DND-41 (cell line): ENCODE measurements around the gene ROGDI.

Experiments
- ATAC-seq: fragments of 200-7000 bp; cut with Tn5 transposase; 3 replicates; pipeline ENCODE4 v1.9.1; 2021; ENCODE audit warnings: low read depth; ENCODE audit not compliant: insufficient read depth
- DNase-seq: peaks from one replicate; pipeline ENCODE4 v3.0.0-alpha.2; 2020
- H2AFZ ChIP-seq: 2 replicates; pipeline ENCODE4 v1.6.0; 2012; ENCODE audit warnings: low read depth, low read length
- H3K27ac ChIP-seq: 2 replicates; pipeline ENCODE4 v1.5.1; 2012; ENCODE audit warnings: low read length, inconsistent platforms
- H3K27me3 ChIP-seq: fragments of 200-600 bp; sonication (generic); 2 replicates; pipeline ENCODE4 v1.6.0; 2012; ENCODE audit warnings: low read length, mild to moderate bottlenecking, inconsistent platforms; ENCODE audit not compliant: insufficient read depth, poor library complexity
- H3K36me3 ChIP-seq: 2 replicates; pipeline ENCODE4 v1.5.1; 2012; ENCODE audit warnings: low read length, inconsistent platforms; ENCODE audit not compliant: insufficient read depth
- H3K4me1 ChIP-seq: 2 replicates; pipeline ENCODE4 v1.5.1; 2012; ENCODE audit warnings: mild to moderate bottlenecking, low read length; ENCODE audit not compliant: insufficient read depth
- H3K4me2 ChIP-seq: 2 replicates; pipeline ENCODE4 v1.6.0; 2012; ENCODE audit warnings: mild to moderate bottlenecking, moderate library complexity, low read length, inconsistent platforms; ENCODE audit not compliant: insufficient read depth
- H3K4me3 ChIP-seq, 2 experiments: fragments of 200-600 bp in 1 of 2; shearing (Covaris generic) in 1 of 2; 2 replicates each; pipeline ENCODE4 v1.5.1; 2012 to 2016; ENCODE audit warnings: inconsistent platforms in 2 of 2, low read length in 2 of 2, mild to moderate bottlenecking in 2 of 2, low read depth in 1 of 2, moderate library complexity in 1 of 2
- H3K79me2 ChIP-seq: 2 replicates; pipeline ENCODE4 v1.6.0; 2012; ENCODE audit warnings: low read length, inconsistent platforms; ENCODE audit not compliant: insufficient read depth
- H3K9ac ChIP-seq: 2 replicates; pipeline ENCODE4 v1.6.0; 2012; ENCODE audit warnings: low read depth, mild to moderate bottlenecking, inconsistent platforms, low read length, moderate library complexity
- H3K9me3 ChIP-seq: 2 replicates; pipeline ENCODE4 v1.5.1; 2012; ENCODE audit warnings: low read length, moderate library complexity, mild to moderate bottlenecking, inconsistent platforms; ENCODE audit not compliant: insufficient read depth, severe bottlenecking
- H4K20me1 ChIP-seq: 2 replicates; pipeline ENCODE4 v1.6.0; 2012; ENCODE audit warnings: low read length; ENCODE audit not compliant: insufficient read depth
- CTCF ChIP-seq: IDR thresholded peaks from 2 replicates; pipeline ENCODE4 v1.5.1; 2012; ENCODE audit warnings: borderline replicate concordance, low read length, moderate library complexity, mild to moderate bottlenecking; ENCODE audit not compliant: poor library complexity, severe bottlenecking; ENCODE audit errors: extremely low read depth
- EZH2 ChIP-seq: IDR thresholded peaks from 3 replicates; pipeline ENCODE4 v1.6.1; 2012; ENCODE audit warnings: borderline replicate concordance, low read depth, mild to moderate bottlenecking, moderate library complexity, low read length, inconsistent platforms; ENCODE audit not compliant: severe bottlenecking

The ROGDI gene

GRCh38 chr16:4811773-4812172 is 9.3 kb upstream of the ROGDI start:
- H3K36me3 ChIP-seq: peaks cover 79% of the 10 kb centered on the region
- DNase-seq (no peak), ATAC-seq (0 out of 3 replicates have a peak, but pooled peaks have one; percentile 29)
- H3K79me2 ChIP-seq: no peaks in the 10 kb centered on the region
- no peaks in the 10 kb centered on the region; the same call in 1 of the 2 replicates for H4K20me1 ChIP-seq
- H3K9ac ChIP-seq: no peak overlapping the region
- TF ChIP-seq CTCF (no peak), EZH2 (no peak)
- H3K4me1 ChIP-seq: no peaks in the 10 kb centered on the region
- no peak overlapping the region for H3K4me3 ChIP-seq
- H3K4me2 ChIP-seq: no peak overlapping the region
- H3K27me3 ChIP-seq: no peaks in the 10 kb centered on the region
- H3K27ac ChIP-seq: no peak overlapping the region
- H3K9me3 ChIP-seq: no peaks in the 10 kb centered on the region
- no peak overlapping the region for H2AFZ ChIP-seq

- Histone ChIP-seq H3K9ac (no peak overlapping the region), H3K36me3 (peaks cover 81% of the 10 kb centered on the region)
Observed at GRCh38 chr16:4811242-4811641, 8.8 kb upstream of the ROGDI start.

GRCh38 chr16:4806280-4806679 is 3.8 kb upstream of the ROGDI start:
- no peaks in the 10 kb centered on the region for H3K9me3 ChIP-seq
- H3K9ac ChIP-seq: no peak overlapping the region
- no peak overlapping the region for H3K4me3 ChIP-seq
- H3K27ac ChIP-seq: no peak overlapping the region
- no peaks in the 10 kb centered on the region for H3K27me3 ChIP-seq
- no peak for TF ChIP-seq CTCF
- TF ChIP-seq EZH2: no peak
- DNase-seq (no peak), ATAC-seq (no peak)
- peaks cover 60% of the 10 kb centered on the region for H3K36me3 ChIP-seq
- no peak overlapping the region for H3K4me2 ChIP-seq
- peaks cover 20% of the 10 kb centered on the region for H3K4me1 ChIP-seq
- no peak overlapping the region for H2AFZ ChIP-seq
- H3K79me2 ChIP-seq: no peaks in the 10 kb centered on the region
- peaks cover 4% of the 10 kb centered on the region; the same call in 1 of the 2 replicates for H4K20me1 ChIP-seq

More at GRCh38 chr16:4811242-4811641, 8.8 kb upstream of the ROGDI start:
- H2AFZ ChIP-seq: no peak overlapping the region
- H4K20me1 ChIP-seq: no peaks in the 10 kb centered on the region; the same call in 1 of the 2 replicates
- H3K27me3 ChIP-seq: no peaks in the 10 kb centered on the region
- ATAC-seq: no peak
- DNase-seq: no peak
- H3K4me1 ChIP-seq: no peaks in the 10 kb centered on the region
- no peaks in the 10 kb centered on the region for H3K9me3 ChIP-seq
- H3K4me3 ChIP-seq: no peak overlapping the region
- H3K79me2 ChIP-seq: no peaks in the 10 kb centered on the region
- no peak overlapping the region for H3K27ac ChIP-seq
- no peak overlapping the region for H3K4me2 ChIP-seq
- TF ChIP-seq EZH2 (no peak), CTCF (no peak)

DNA sequence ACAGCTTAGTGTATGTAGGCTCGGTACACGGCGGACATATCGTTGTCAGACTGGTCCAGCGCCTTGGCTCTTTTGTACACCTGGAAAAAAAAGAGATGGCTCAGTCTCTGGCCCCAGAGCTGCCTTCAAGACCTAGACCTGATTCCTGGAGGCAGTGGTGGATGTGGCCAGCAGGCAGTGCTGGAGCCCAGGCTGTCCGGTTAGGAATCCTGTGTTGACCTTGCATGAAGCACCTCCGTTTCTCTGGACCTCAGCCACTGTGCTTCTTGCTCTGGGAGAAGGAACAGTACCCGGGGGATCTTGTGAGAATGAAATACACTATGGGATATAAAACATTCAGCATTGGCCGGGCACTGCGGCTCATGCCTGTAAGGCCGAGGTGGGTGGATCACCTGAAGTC is 2.8 kb upstream of the ROGDI start:
- Histone ChIP-seq H3K4me2 (no peak overlapping the region), H4K20me1 (peaks cover 6% of the 10 kb centered on the region; the same call in 1 of the 2 replicates), H3K4me1 (peaks cover 24% of the 10 kb centered on the region), H2AFZ (no peak overlapping the region), H3K36me3 (peaks cover 52% of the 10 kb centered on the region), H3K9me3 (no peaks in the 10 kb centered on the region), H3K4me3 (no peak overlapping the region), H3K79me2 (no peaks in the 10 kb centered on the region), H3K27me3 (no peaks in the 10 kb centered on the region), H3K9ac (no peak overlapping the region), H3K27ac (no peak overlapping the region)
- DNase-seq (no peak), ATAC-seq (no peak)
- TF ChIP-seq CTCF: no peak
- TF ChIP-seq EZH2: no peak
